Mesenchymal stem cell (in vitro differentiated cells and primary cell): Measurements from ENCODE around the gene NOXO1.

ENCODE experiments used
- DNase-seq: peaks from one replicate; pipeline ENCODE4 v3.0.0-alpha.2; 2013
- H2AFZ ChIP-seq: one replicate; pipeline ENCODE4 v1.6.1; 2013; ENCODE audit warnings: low read depth, mild to moderate bottlenecking, control low read depth, inconsistent platforms, low read length, moderate library complexity
- H2AK5ac ChIP-seq: 2 replicates; pipeline ENCODE4 v1.6.1; 2013; ENCODE audit warnings: low read length, moderate library complexity, mild to moderate bottlenecking, inconsistent platforms; ENCODE audit not compliant: severe bottlenecking
- H2BK120ac ChIP-seq: one replicate; pipeline ENCODE4 v1.6.1; 2013; ENCODE audit warnings: low read depth, mild to moderate bottlenecking, inconsistent platforms, low read length, moderate library complexity
- H2BK12ac ChIP-seq, 2 experiments: one replicate each; pipeline ENCODE4 v1.6.1; 2013; ENCODE audit warnings: inconsistent platforms in 2 of 2, low read length in 2 of 2, mild to moderate bottlenecking in 2 of 2, moderate library complexity in 2 of 2, control low read depth in 1 of 2
- H2BK15ac ChIP-seq: one replicate; pipeline ENCODE4 v1.6.1; 2013; ENCODE audit warnings: mild to moderate bottlenecking, low read depth, inconsistent platforms; ENCODE audit not compliant: poor library complexity, severe bottlenecking
- H2BK5ac ChIP-seq: 2 replicates; pipeline ENCODE4 v1.6.1; 2013; ENCODE audit warnings: low read depth, mild to moderate bottlenecking, low read length, control low read depth, inconsistent platforms; ENCODE audit not compliant: poor library complexity, severe bottlenecking
- H3K14ac ChIP-seq, 2 experiments: one replicate each; pipeline ENCODE4 v1.6.1; 2013; ENCODE audit warnings: inconsistent platforms in 2 of 2, low read length in 2 of 2, control low read depth in 1 of 2, mild to moderate bottlenecking in 1 of 2, moderate library complexity in 1 of 2
- H3K18ac ChIP-seq, 2 experiments: one replicate each; pipeline ENCODE4 v1.6.1; 2013; ENCODE audit warnings: inconsistent platforms in 2 of 2, low read length in 2 of 2, control low read depth in 1 of 2, low read depth in 1 of 2, mild to moderate bottlenecking in 1 of 2
- H3K23ac ChIP-seq, 2 experiments: one replicate each; pipeline ENCODE4 v1.6.1; 2013; ENCODE audit warnings: inconsistent platforms in 2 of 2, low read length in 2 of 2, mild to moderate bottlenecking in 2 of 2, moderate library complexity in 2 of 2, control low read depth in 1 of 2
- H3K27ac ChIP-seq: 2 replicates; pipeline ENCODE4 v1.5.1; 2013; ENCODE audit warnings: mild to moderate bottlenecking, moderate library complexity, low read length, control low read depth, inconsistent platforms; ENCODE audit not compliant: poor library complexity, severe bottlenecking
- H3K27me3 ChIP-seq, 2 experiments: 2 replicates each; pipeline versions ENCODE4 v1.6.1 to v1.7.0; 2013; ENCODE audit warnings: low read length in 2 of 2, mild to moderate bottlenecking in 2 of 2, moderate library complexity in 2 of 2, control low read depth in 1 of 2, inconsistent platforms in 1 of 2; ENCODE audit not compliant: control insufficient read depth in 1 of 2, insufficient read depth in 1 of 2
- H3K36me3 ChIP-seq, 2 experiments: 2 replicates each; pipeline versions ENCODE4 v1.6.1 to v1.7.0; 2013; ENCODE audit warnings: low read length in 2 of 2, control low read depth in 1 of 2, inconsistent platforms in 1 of 2, low read depth in 1 of 2, mild to moderate bottlenecking in 1 of 2; ENCODE audit not compliant: insufficient read depth in 2 of 2, control insufficient read depth in 1 of 2
- H3K4ac ChIP-seq, 2 experiments: one replicate each; pipeline ENCODE4 v1.6.1; 2013; ENCODE audit warnings: inconsistent platforms in 2 of 2, low read length in 2 of 2, mild to moderate bottlenecking in 2 of 2, moderate library complexity in 2 of 2, control low read depth in 1 of 2, low read depth in 1 of 2
- H3K4me1 ChIP-seq: 2 replicates; pipeline ENCODE4 v1.6.1; 2013; ENCODE audit warnings: low read depth, low read length, control low read depth; ENCODE audit not compliant: control insufficient read depth, insufficient read depth
- H3K4me2 ChIP-seq: 2 replicates; pipeline ENCODE4 v1.6.1; 2013; ENCODE audit warnings: low read length, mild to moderate bottlenecking, inconsistent platforms; ENCODE audit not compliant: poor library complexity, severe bottlenecking
- H3K4me3 ChIP-seq, 2 experiments: 2 replicates each; pipeline versions ENCODE4 v1.5.1 to v1.7.0; 2013; ENCODE audit warnings: low read length in 2 of 2, mild to moderate bottlenecking in 2 of 2, control low read depth in 1 of 2, low read depth in 1 of 2; ENCODE audit not compliant: insufficient read depth in 1 of 2
- H3K79me1 ChIP-seq: replicated peaks from 2 replicates; pipeline ENCODE4 v1.6.1; 2013; ENCODE audit warnings: mild to moderate bottlenecking, control low read depth, low read length, inconsistent platforms; ENCODE audit not compliant: poor library complexity, severe bottlenecking
- H3K9ac ChIP-seq: 2 replicates; pipeline ENCODE4 v1.7.0; 2013; ENCODE audit warnings: mild to moderate bottlenecking, low read length, moderate library complexity
- H3K9me3 ChIP-seq: 2 replicates; pipeline ENCODE4 v1.7.0; 2013; ENCODE audit warnings: mild to moderate bottlenecking, low read length; ENCODE audit not compliant: control insufficient read depth
- H4K8ac ChIP-seq: one replicate; pipeline ENCODE4 v1.6.1; 2013; ENCODE audit warnings: inconsistent platforms, mild to moderate bottlenecking, low read length, moderate library complexity
- H4K91ac ChIP-seq: one replicate; pipeline ENCODE4 v1.6.1; 2013; ENCODE audit warnings: mild to moderate bottlenecking, low read length, inconsistent platforms
- WGBS: methylation state at CpG from one replicate; pipeline ENCODE4 v1.1.7; 2013; ENCODE audit warnings: mixed read lengths; 5-methylcytosine and 5-hydroxymethylcytosine counted together

NOXO1 gene

DNA sequence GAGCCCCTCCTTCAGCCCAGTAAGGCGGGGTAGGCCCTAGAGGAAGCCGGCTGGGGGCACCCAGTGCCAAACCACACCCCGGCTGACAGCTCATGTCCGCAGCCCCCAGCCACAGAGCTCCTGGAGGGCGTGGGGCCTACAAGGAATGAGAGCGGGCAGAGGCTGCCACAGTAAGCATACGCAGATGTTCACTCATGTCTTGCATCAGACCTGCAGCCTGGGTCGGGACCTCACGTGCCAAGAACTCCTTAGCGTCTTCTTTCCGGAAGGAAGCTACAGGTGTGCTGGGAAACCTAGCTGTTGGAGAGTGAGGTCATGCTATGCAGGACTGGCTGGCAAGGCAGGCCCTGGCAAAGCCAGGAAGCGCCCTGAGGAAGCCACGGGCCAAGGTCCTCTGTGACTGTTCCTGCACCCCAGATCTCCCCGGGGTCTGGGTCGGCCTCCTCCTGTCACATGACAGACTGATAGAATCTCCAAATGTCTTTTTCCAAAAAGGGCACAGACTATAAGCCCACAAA is 26.8 kb upstream of the NOXO1 start:
- H2BK12ac ChIP-seq = no peak overlapping the region
- H3K27me3 ChIP-seq = no peaks in the 10 kb centered on the region
- H4K8ac ChIP-seq = no peak overlapping the region
- 80% methylated on average over 15 of the region's 15 CpGs for WGBS
- H4K91ac ChIP-seq = no peak overlapping the region
- no peaks in the 10 kb centered on the region for H3K9me3 ChIP-seq
- no peak overlapping the region for H3K18ac ChIP-seq
- H3K79me1 ChIP-seq = peaks cover 13% of the 10 kb centered on the region
- no peak overlapping the region for H2BK120ac ChIP-seq
- H3K4me3 ChIP-seq = peak overlapping the region in 1 of 2 experiments; percentile 91
- H2AK5ac ChIP-seq = no peak overlapping the region
- no peak overlapping the region for H2BK15ac ChIP-seq
- H3K9ac ChIP-seq = peak overlapping the region; percentile 93
- no peak overlapping the region for H2BK5ac ChIP-seq
- no peak for DNase-seq
- H3K14ac ChIP-seq = no peak overlapping the region
- H3K27ac ChIP-seq = no peak overlapping the region
- H3K4me1 ChIP-seq = peaks cover 57% of the 10 kb centered on the region
- no peak overlapping the region for H2AFZ ChIP-seq
- no peak overlapping the region for H3K23ac ChIP-seq
- H3K4ac ChIP-seq = no peak overlapping the region
- H3K36me3 ChIP-seq = peaks cover 4 to 43% of the 10 kb centered on the region in 2 experiments
- H3K4me2 ChIP-seq = peak overlapping the region; percentile 53

GRCh38 chr16:2007081-2007836 is 26.0 kb upstream of the NOXO1 start:
- Histone ChIP-seq H4K8ac (peak overlapping the region; percentile 19), H3K4me1 (peaks cover 57% of the 10 kb centered on the region), H3K23ac (peak overlapping the region in 1 of 2 experiments; percentile 5), H3K27ac (no peak overlapping the region), H3K4ac (no peak overlapping the region), H3K4me2 (no peak overlapping the region), H3K18ac (no peak overlapping the region), H2AK5ac (no peak overlapping the region), H3K9me3 (no peaks in the 10 kb centered on the region), H3K79me1 (peaks cover 13% of the 10 kb centered on the region), H4K91ac (no peak overlapping the region), H2BK5ac (no peak overlapping the region), H3K27me3 (no peaks in the 10 kb centered on the region), H2BK15ac (no peak overlapping the region), H2BK120ac (no peak overlapping the region), H2AFZ (no peak overlapping the region), H3K4me3 (peak overlapping the region in 1 of 2 experiments; percentile 91), H3K14ac (no peak overlapping the region), H3K9ac (peak overlapping the region; percentile 93), H2BK12ac (no peak overlapping the region), H3K36me3 (peaks cover 11 to 51% of the 10 kb centered on the region in 2 experiments)
- 92% methylated on average over 16 of the region's 16 CpGs for WGBS
- DNase-seq = no peak

GRCh38 chr16:2006317-2006716 is 25.0 kb upstream of the NOXO1 start:
- Histone ChIP-seq H3K36me3 (peaks cover 20 to 61% of the 10 kb centered on the region in 2 experiments), H2BK15ac (no peak overlapping the region), H2AK5ac (no peak overlapping the region), H2BK12ac (no peak overlapping the region), H3K18ac (no peak overlapping the region), H3K79me1 (peaks cover 22% of the 10 kb centered on the region), H3K14ac (no peak overlapping the region), H4K91ac (peak overlapping the region; percentile 21), H3K4ac (no peak overlapping the region), H3K27ac (no peak overlapping the region), H3K27me3 (no peaks in the 10 kb centered on the region), H2BK120ac (no peak overlapping the region), H3K9ac (peak overlapping the region; percentile 53), H2BK5ac (no peak overlapping the region), H3K9me3 (no peaks in the 10 kb centered on the region), H4K8ac (no peak overlapping the region), H2AFZ (no peak overlapping the region), H3K4me2 (no peak overlapping the region), H3K23ac (no peak overlapping the region), H3K4me1 (peaks cover 57% of the 10 kb centered on the region), H3K4me3 (peak overlapping the region in 1 of 2 experiments; percentile 18)
- WGBS = 97% methylated on average over 8 of the region's 8 CpGs
- DNase-seq = no peak

DNA sequence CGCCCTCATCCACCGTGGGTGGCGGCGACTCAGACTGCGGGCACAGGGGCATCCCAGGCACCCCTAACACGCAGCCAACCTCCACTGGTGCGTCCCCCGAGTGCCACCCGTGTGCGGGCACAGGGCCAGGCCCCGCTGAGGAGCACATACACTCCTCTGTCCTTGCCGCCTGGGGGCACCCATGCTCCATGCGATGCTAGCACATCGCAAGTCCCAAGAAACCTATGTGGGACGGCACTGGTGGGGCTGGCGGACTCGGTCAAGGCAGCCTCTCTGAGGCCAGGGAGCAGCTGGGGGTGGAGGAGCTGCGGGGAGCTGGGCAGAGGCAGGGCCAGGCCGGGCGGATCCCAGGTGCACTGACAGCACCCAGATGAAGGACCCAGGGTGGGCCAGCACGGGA is 24.4 kb upstream of the NOXO1 start:
- Histone ChIP-seq H2BK120ac (no peak overlapping the region), H2BK12ac (no peak overlapping the region), H3K14ac (no peak overlapping the region), H2AK5ac (no peak overlapping the region), H3K27me3 (no peaks in the 10 kb centered on the region), H3K27ac (no peak overlapping the region), H2BK5ac (no peak overlapping the region), H3K9ac (peak overlapping the region; percentile 53), H3K4me1 (peaks cover 57% of the 10 kb centered on the region), H2AFZ (no peak overlapping the region), H4K91ac (no peak overlapping the region), H3K4me3 (peak overlapping the region in 1 of 2 experiments; percentile 18), H2BK15ac (no peak overlapping the region), H3K23ac (no peak overlapping the region), H4K8ac (no peak overlapping the region), H3K18ac (no peak overlapping the region), H3K4me2 (no peak overlapping the region), H3K4ac (no peak overlapping the region), H3K79me1 (peaks cover 25% of the 10 kb centered on the region), H3K36me3 (peaks cover 27 to 67% of the 10 kb centered on the region in 2 experiments), H3K9me3 (no peaks in the 10 kb centered on the region)
- DNase-seq = no peak
- 91% methylated on average over 21 of the region's 21 CpGs for WGBS
